SK-N-SH (cell line): Measurements from ENCODE around the gene WARS2. TPM values are rescaled to one million over a fixed set of nuclear protein-coding genes. Genes with fewer than 3 reads are reported as not detected.

Experiments
- CTCF ChIA-PET: fragments of 300-600, 350-600 bp; formaldehyde crosslinking; extraction: SDS; loops from one replicate; lab custom pipeline; 2021; lab: Yijun Ruan, JAX
- POLR2A ChIA-PET: fragments of 350-600 bp; sonication (Branson Sonifier 250); formaldehyde crosslinking; extraction: SDS; loops from one replicate; lab custom pipeline; 2020; ENCODE audit warnings: antibody characterized with exemption, inconsistent platforms; lab: Yijun Ruan, JAX
- DNase-seq: peaks from one replicate; pipeline ENCODE4 v3.0.0; 2012
- H2AFZ ChIP-seq: fragments of 200-600 bp; sonication (generic); 2 replicates; pipeline ENCODE4 v1.8.1; 2016; ENCODE audit warnings: antibody characterized with exemption, mild to moderate bottlenecking, low read depth
- H3F3A ChIP-seq: fragments of 200-600 bp; sonication (generic); replicated peaks from 2 replicates; pipeline ENCODE3; 2016; ENCODE audit warnings: antibody characterized with exemption, mild to moderate bottlenecking; ENCODE audit not compliant: insufficient read depth
- H3K27ac ChIP-seq, 2 experiments: fragments of 200-500 bp in 1 of 2; fragments of 200-600 bp in 1 of 2; sonication (Bioruptor generic) in 1 of 2; sonication (generic), shearing (Covaris generic) in 1 of 2; 2 replicates each; pipeline versions ENCODE4 v1.5.1 to v1.6.1; 2014 to 2016; ENCODE audit warnings: low read depth in 2 of 2, inconsistent platforms in 1 of 2, low read length in 1 of 2, mild to moderate bottlenecking in 1 of 2, mixed read lengths in 1 of 2
- H3K27me3 ChIP-seq: fragments of 200-600 bp; sonication (generic), shearing (Covaris generic); 2 replicates; pipeline ENCODE4 v1.6.1; 2016; ENCODE audit warnings: mixed run types; ENCODE audit not compliant: insufficient read depth
- H3K36me3 ChIP-seq, 2 experiments: fragments of 200-500 bp in 1 of 2; fragments of 200-600 bp in 1 of 2; sonication (Bioruptor generic) in 1 of 2; sonication (generic) in 1 of 2; replicated peaks in 1 of 2; 2 replicates each; pipeline versions ENCODE3 to v1.5.1; 2014 to 2016; ENCODE audit warnings: low read length in 1 of 2, mild to moderate bottlenecking in 1 of 2; ENCODE audit not compliant: insufficient read depth in 2 of 2, control insufficient read depth in 1 of 2
- H3K4me1 ChIP-seq, 2 experiments: fragments of 200-500 bp in 1 of 2; fragments of 200-600 bp in 1 of 2; sonication (Bioruptor generic) in 1 of 2; sonication (generic), shearing (Covaris generic) in 1 of 2; 2 replicates each; pipeline versions ENCODE4 v1.5.1 to v1.6.1; 2014 to 2016; ENCODE audit warnings: low read depth in 1 of 2, low read length in 1 of 2, mixed run types in 1 of 2; ENCODE audit not compliant: insufficient read depth in 2 of 2, control insufficient read depth in 1 of 2
- H3K4me2 ChIP-seq: fragments of 200-600 bp; sonication (generic), shearing (Covaris generic); 2 replicates; pipeline ENCODE4 v1.6.1; 2017; ENCODE audit warnings: mixed run types
- H3K4me3 ChIP-seq, 2 experiments: fragments of 200-500 bp in 1 of 2; fragments of 200-600 bp in 1 of 2; sonication (Bioruptor generic) in 1 of 2; sonication (generic), shearing (Covaris generic) in 1 of 2; 2 replicates each; pipeline versions ENCODE4 v1.5.1 to v1.8.1; 2014 to 2016; ENCODE audit warnings: low read depth in 2 of 2, inconsistent platforms in 1 of 2, low read length in 1 of 2, mild to moderate bottlenecking in 1 of 2, mixed read lengths in 1 of 2, moderate library complexity in 1 of 2
- H3K79me2 ChIP-seq: fragments of 200-600 bp; sonication (generic); 2 replicates; pipeline ENCODE4 v1.8.1; 2017; ENCODE audit warnings: mild to moderate bottlenecking; ENCODE audit not compliant: insufficient read depth
- H3K9ac ChIP-seq: fragments of 200-600 bp; sonication (generic); 2 replicates; pipeline ENCODE4 v1.6.1; 2017; ENCODE audit warnings: mixed run types
- H3K9me2 ChIP-seq: fragments of 200-600 bp; sonication (generic); 2 replicates; pipeline ENCODE4 v1.6.1; 2017; ENCODE audit warnings: mixed run types
- H3K9me3 ChIP-seq: fragments of 200-600 bp; sonication (generic); 2 replicates; pipeline ENCODE4 v1.6.1; 2017; ENCODE audit warnings: mixed run types, mild to moderate bottlenecking, moderate library complexity
- H4K20me1 ChIP-seq: fragments of 200-600 bp; sonication (generic); 2 replicates; pipeline ENCODE4 v1.6.1; 2017; ENCODE audit warnings: mild to moderate bottlenecking, mixed run types; ENCODE audit not compliant: insufficient read depth
- EZH2phosphoT487 ChIP-seq: fragments of 200-600 bp; sonication (generic); IDR thresholded peaks from 2 replicates; pipeline ENCODE4 v1.6.1; 2017; ENCODE audit warnings: low read depth, mixed run types, mild to moderate bottlenecking, antibody characterized with exemption, moderate library complexity, borderline replicate concordance
- FOXJ3 ChIP-seq: sonication (generic); formaldehyde crosslinking; IDR thresholded peaks from 2 replicates; pipeline ENCODE4 v1.5.1; 2020; ENCODE audit warnings: mild to moderate bottlenecking, missing genetic modification reagents
- MAX ChIP-seq: IDR thresholded peaks from 2 replicates; pipeline ENCODE4 v1.4.0; 2012; ENCODE audit warnings: low read depth
- RAD21 ChIP-seq: IDR thresholded peaks from 2 replicates; pipeline ENCODE4 v1.6.1; 2012; ENCODE audit warnings: mild to moderate bottlenecking, low read length
- RFX5 ChIP-seq: IDR thresholded peaks from 2 replicates; pipeline ENCODE4 v1.6.1; 2012; ENCODE audit warnings: mild to moderate bottlenecking, improper control_type of control experiment, low read length
- RXRA ChIP-seq: IDR thresholded peaks from 2 replicates; pipeline ENCODE4 v1.4.0; 2012; ENCODE audit warnings: low read depth, mild to moderate bottlenecking, borderline replicate concordance
- SMC3 ChIP-seq: IDR thresholded peaks from 2 replicates; pipeline ENCODE4 v1.6.1; 2012; ENCODE audit warnings: low read depth, low read length, improper control_type of control experiment
- TCF12 ChIP-seq: IDR thresholded peaks from 2 replicates; pipeline ENCODE4 v1.4.0; 2012
- WGBS: methylation state at CpG from one replicate; pipeline ENCODE4 v1.1.6; 2017; ENCODE audit warnings: low lambda C conversion rate; 5-methylcytosine and 5-hydroxymethylcytosine counted together
- polyA plus RNA-seq, 3 experiments: library from polyadenylated mRNA; depleted of rRNA; stranded (reverse); fragments of >200 nt; gene quantifications; 2 replicates each; pipeline ENCODE4 v1.2.3, GENCODE V29; 2012
- TF ChIP-seq, protein P1 (sequence below): fragments of 150-350 bp; IDR thresholded peaks from 2 replicates; pipeline ENCODE4 v1.6.1; 2017; ENCODE audit warnings: antibody characterized with exemption, low read length, low read depth, borderline replicate concordance
- TF ChIP-seq, protein P2 (sequence below): fragments of 150-350 bp; IDR thresholded peaks from 2 replicates; pipeline ENCODE4 v1.6.1; 2016; ENCODE audit warnings: mild to moderate bottlenecking, low read depth, low read length

WARS2 gene
- polyA plus RNA-seq, 1 of the 3 experiments (the other 2 are of a cell fraction) = 4.8 TPM

DNA sequence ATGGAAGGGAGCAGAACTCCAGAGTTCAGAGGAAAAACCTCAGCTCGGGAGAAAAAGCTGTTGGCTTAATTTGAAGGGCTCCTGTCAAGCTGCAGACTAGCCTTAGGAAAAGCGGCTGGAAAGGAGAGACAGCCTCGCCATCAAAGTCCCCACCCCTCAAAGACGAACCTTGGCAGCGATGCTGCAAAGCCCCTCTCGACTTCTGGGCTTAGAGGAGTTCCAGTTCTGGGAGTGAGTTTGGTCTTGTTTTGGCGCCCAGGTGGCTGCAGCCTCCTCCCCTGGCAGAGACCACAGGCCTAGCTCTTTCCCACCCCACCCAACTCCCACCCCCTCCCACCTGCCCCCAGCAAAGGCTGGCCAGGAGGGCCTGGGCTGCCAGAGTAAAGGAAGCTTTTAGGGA, 143.2 kb downstream of the WARS2 start:
- Histone ChIP-seq H3K4me1 (no peaks in the 10 kb centered on the region), H3K4me3 (no peak overlapping the region), H3K27ac (no peak overlapping the region), H3K27me3 (peaks cover 85% of the 10 kb centered on the region), H3K36me3 (no peaks in the 10 kb centered on the region), H3K9ac (no peak overlapping the region), H2AFZ (no peak overlapping the region), H3K9me2 (no peaks in the 10 kb centered on the region), H3K79me2 (no peaks in the 10 kb centered on the region), H3F3A (no peaks in the 10 kb centered on the region), H3K9me3 (no peaks in the 10 kb centered on the region), H3K4me2 (no peak overlapping the region), H4K20me1 (no peaks in the 10 kb centered on the region)
- no peak for DNase-seq
- ChIA-PET POLR2A (no interaction called here), CTCF (interaction anchor here (1.4 to 3.0 kb wide), 3 partner anchors 9 to 13 kb away, joined by 3 to 13 read pairs (median 7); no protein-coding TSS in a partner anchor)
- WGBS = 0% methylated on average over 1 of the region's 7 CpGs
- TF ChIP-seq MAX (no peak), FOXJ3 (no peak), RAD21 (no peak), TCF12 (no peak)
- TF ChIP-seq, protein P1, sequence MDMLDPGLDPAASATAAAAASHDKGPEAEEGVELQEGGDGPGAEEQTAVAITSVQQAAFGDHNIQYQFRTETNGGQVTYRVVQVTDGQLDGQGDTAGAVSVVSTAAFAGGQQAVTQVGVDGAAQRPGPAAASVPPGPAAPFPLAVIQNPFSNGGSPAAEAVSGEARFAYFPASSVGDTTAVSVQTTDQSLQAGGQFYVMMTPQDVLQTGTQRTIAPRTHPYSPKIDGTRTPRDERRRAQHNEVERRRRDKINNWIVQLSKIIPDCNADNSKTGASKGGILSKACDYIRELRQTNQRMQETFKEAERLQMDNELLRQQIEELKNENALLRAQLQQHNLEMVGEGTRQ = no peak

GRCh38 chr1:118995312-118996016, 145.0 kb downstream of the WARS2 start:
- Histone ChIP-seq H3K4me2 (no peak overlapping the region), H3K79me2 (no peaks in the 10 kb centered on the region), H3K27ac (no peak overlapping the region), H4K20me1 (no peaks in the 10 kb centered on the region), H3K4me3 (no peak overlapping the region), H3F3A (no peaks in the 10 kb centered on the region), H3K9ac (no peak overlapping the region), H3K9me2 (no peaks in the 10 kb centered on the region), H2AFZ (no peak overlapping the region), H3K36me3 (no peaks in the 10 kb centered on the region), H3K4me1 (no peaks in the 10 kb centered on the region), H3K9me3 (no peaks in the 10 kb centered on the region), H3K27me3 (peaks cover 88% of the 10 kb centered on the region)
- no peak for TF ChIP-seq RXRA
- TF ChIP-seq MAX = no peak
- TF ChIP-seq TCF12 = no peak
- TF ChIP-seq, protein P1 = no peak
- TF ChIP-seq, protein P2, sequence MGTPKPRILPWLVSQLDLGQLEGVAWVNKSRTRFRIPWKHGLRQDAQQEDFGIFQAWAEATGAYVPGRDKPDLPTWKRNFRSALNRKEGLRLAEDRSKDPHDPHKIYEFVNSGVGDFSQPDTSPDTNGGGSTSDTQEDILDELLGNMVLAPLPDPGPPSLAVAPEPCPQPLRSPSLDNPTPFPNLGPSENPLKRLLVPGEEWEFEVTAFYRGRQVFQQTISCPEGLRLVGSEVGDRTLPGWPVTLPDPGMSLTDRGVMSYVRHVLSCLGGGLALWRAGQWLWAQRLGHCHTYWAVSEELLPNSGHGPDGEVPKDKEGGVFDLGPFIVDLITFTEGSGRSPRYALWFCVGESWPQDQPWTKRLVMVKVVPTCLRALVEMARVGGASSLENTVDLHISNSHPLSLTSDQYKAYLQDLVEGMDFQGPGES = no peak
- TF ChIP-seq RFX5 = no peak
- TF ChIP-seq SMC3 = no peak
- TF ChIP-seq EZH2phosphoT487 = no peak
- WGBS = 7% methylated on average over 3 of the region's 3 CpGs
- ChIA-PET POLR2A (no interaction called here), CTCF (interaction anchor here (2.1 to 3.0 kb wide), 2 partner anchors 11 to 13 kb away, joined by 7 to 13 read pairs; no protein-coding TSS in a partner anchor)
- no peak for DNase-seq
